Panc1 (cell line): ENCODE results near the gene RBBP8. TPM values are rescaled to one million over a fixed set of nuclear protein-coding genes. Genes with fewer than 3 reads are reported as not detected.
"Not testable (repeated sequence)": the region's sequence is repeated elsewhere in the genome, so short reads cannot be mapped to it uniquely, and the experiment has no call there.

Experiments
- ATAC-seq: fragments of 200-7000 bp; cut with Tn5 transposase; 2 replicates; pipeline ENCODE4 v1.9.1; 2020; ENCODE audit warnings: mild to moderate bottlenecking, moderate library complexity
- BruUV-seq: library from RNA; stranded (reverse); fragments of 400-500 nt; replicated peaks from 2 replicates; lab custom pipeline; 2021; lab: Mats Ljungman, UMichigan
- CTCF ChIA-PET: fragments of 300-600 bp; sonication (Branson Sonifier 250); formaldehyde crosslinking; loops from one replicate; lab custom pipeline; 2022; ENCODE audit warnings: antibody characterized with exemption; lab: Charles Lee
- POLR2A ChIA-PET: fragments of 300-600 bp; sonication (Branson Sonifier 250); formaldehyde crosslinking; loops from one replicate; lab custom pipeline; 2022; ENCODE audit warnings: antibody characterized with exemption; lab: Charles Lee
- DNase-seq: peaks from one replicate; pipeline ENCODE4 v3.0.0-alpha.2; 2010; ENCODE audit warnings: low read depth, low spot score
- H3K27ac ChIP-seq: 2 replicates; pipeline ENCODE4 v1.5.1; 2011; ENCODE audit warnings: mild to moderate bottlenecking, low read length, inconsistent platforms
- H3K27me3 ChIP-seq: fragments of 200-500 bp; sonication (Bioruptor generic); 2 replicates; pipeline ENCODE4 v1.6.0; 2014; ENCODE audit warnings: low read length, inconsistent platforms; ENCODE audit not compliant: control insufficient read depth, insufficient read depth
- H3K36me3 ChIP-seq: fragments of 200-500 bp; sonication (Bioruptor generic); 2 replicates; pipeline ENCODE4 v1.5.1; 2014; ENCODE audit warnings: inconsistent platforms, mild to moderate bottlenecking, low read length, moderate library complexity; ENCODE audit not compliant: control insufficient read depth, insufficient read depth
- H3K4me1 ChIP-seq: 2 replicates; pipeline ENCODE4 v1.5.1; 2011; ENCODE audit warnings: inconsistent platforms, mild to moderate bottlenecking, low read length, moderate library complexity; ENCODE audit not compliant: control insufficient read depth, insufficient read depth
- H3K4me3 ChIP-seq, 2 experiments: 2 replicates each; pipeline ENCODE4 v1.5.1; 2011 to 2012; ENCODE audit warnings: low read depth in 2 of 2, low read length in 2 of 2, mild to moderate bottlenecking in 2 of 2, inconsistent platforms in 1 of 2, moderate library complexity in 1 of 2
- H3K9me3 ChIP-seq: fragments of 200-500 bp; sonication (Bioruptor generic); 2 replicates; pipeline ENCODE4 v1.5.1; 2014; ENCODE audit warnings: low read depth, mild to moderate bottlenecking, inconsistent platforms, low read length, moderate library complexity; ENCODE audit not compliant: control insufficient read depth, insufficient read depth
- CTCF ChIP-seq: fragments of 450-650 bp; IDR thresholded peaks from 2 replicates; pipeline ENCODE4 v1.5.1; 2017; ENCODE audit warnings: mild to moderate bottlenecking
- POLR2AphosphoS5 ChIP-seq: IDR thresholded peaks from 2 replicates; pipeline ENCODE4 v1.6.1; 2012; ENCODE audit warnings: mild to moderate bottlenecking, low read depth, low read length, moderate library complexity
- REST ChIP-seq, 2 experiments: IDR thresholded peaks; 2 replicates each; pipeline ENCODE4 v1.6.1; 2011 to 2012; ENCODE audit warnings: low read depth in 2 of 2, control low read depth in 1 of 2, low read length in 1 of 2, mild to moderate bottlenecking in 1 of 2, moderate library complexity in 1 of 2; ENCODE audit not compliant: insufficient read depth in 1 of 2
- SIN3A ChIP-seq: IDR thresholded peaks from 2 replicates; pipeline ENCODE4 v1.6.1; 2012; ENCODE audit warnings: low read depth, mild to moderate bottlenecking, low read length, moderate library complexity, borderline replicate concordance; ENCODE audit not compliant: insufficient read depth
- TCF7L2 ChIP-seq: IDR thresholded peaks from 2 replicates; pipeline ENCODE4 v1.6.1; 2011; ENCODE audit warnings: mild to moderate bottlenecking, low read depth, low read length, inconsistent platforms
- in situ Hi-C: cut with HindIII; loops from 2 replicates; pipeline ENCODE4 v1.10.0; 2016; ENCODE audit warnings: low sequenced_read_pairs, low pct_unique_long_range_greater_than_20kb
- intact Hi-C: fragments of 100-400 bp; cut with micrococcal nuclease; formaldehyde crosslinking; loops from one replicate; pipeline ENCODE4 v1.10.0; 2022; ENCODE audit not compliant: unreplicated experiment
- total RNA-seq: library from RNA; stranded (reverse); gene quantifications from one replicate; pipeline ENCODE4 v1.2.1, GENCODE V29; 2021; ENCODE audit not compliant: unreplicated experiment

Gene RBBP8
- total RNA-seq, 1 experiment from 2014 or later = 62.8 TPM

GRCh38 chr18:22902093-22902492, 31.0 kb upstream of the RBBP8 start:
- TF ChIP-seq SIN3A = no peak
- no peak for TF ChIP-seq REST (IDR thresholded peaks at IDR 0.05; ENCODE audit: insufficient read depth in 1 of 2, low read depth in 2 of 2, low read length in 1 of 2)
- TF ChIP-seq TCF7L2 = no peak
- no peak for TF ChIP-seq POLR2AphosphoS5
- Histone ChIP-seq H3K9me3 (no peaks in the 10 kb centered on the region), H3K4me1 (no peaks in the 10 kb centered on the region), H3K27ac (no peak overlapping the region), H3K27me3 (no peaks in the 10 kb centered on the region), H3K36me3 (no peaks in the 10 kb centered on the region), H3K4me3 (no peak overlapping the region)
- no peak for DNase-seq
- intact Hi-C loops = no loop called here
- ChIA-PET CTCF (no interaction called here), POLR2A (no interaction called here)
- in situ Hi-C loops = no loop called here
- BruUV-seq = no TSS peak
- ATAC-seq = no peak

- H3K9me3 ChIP-seq, H3K27ac ChIP-seq, POLR2A ChIA-PET, H3K4me3 ChIP-seq, CTCF ChIA-PET, H3K4me1 ChIP-seq, H3K36me3 ChIP-seq, BruUV-seq, ATAC-seq, in situ Hi-C loops, H3K27me3 ChIP-seq, DNase-seq, intact Hi-C loops: not testable (repeated sequence)
Observed at GRCh38 chr18:22903248-22903647, 29.9 kb upstream of the RBBP8 start.

GRCh38 chr18:22912149-22912548, 21.0 kb upstream of the RBBP8 start:
- in situ Hi-C loops (no loop called here), intact Hi-C loops (no loop called here)
- DNase-seq = no peak
- H3K27ac ChIP-seq = no peak overlapping the region
- no peaks in the 10 kb centered on the region for H3K4me1 ChIP-seq
- TF ChIP-seq TCF7L2 (no peak), CTCF (no peak), POLR2AphosphoS5 (no peak), REST (IDR thresholded peaks at IDR 0.05; ENCODE audit: insufficient read depth in 1 of 2, low read depth in 2 of 2, low read length in 1 of 2) (no peak), SIN3A (no peak)
- no peak for ATAC-seq
- H3K9me3 ChIP-seq = no peaks in the 10 kb centered on the region
- ChIA-PET CTCF (no interaction called here), POLR2A (no interaction called here)
- BruUV-seq = no TSS peak
- H3K27me3 ChIP-seq = no peaks in the 10 kb centered on the region
- no peak overlapping the region for H3K4me3 ChIP-seq
- no peaks in the 10 kb centered on the region for H3K36me3 ChIP-seq
